Left lung (tissue), 14 donors: ENCODE data around the gene DIMT1. TPM values are rescaled to one million over a fixed set of nuclear protein-coding genes. Genes with fewer than 3 reads are reported as not detected.

Experiments
- ATAC-seq: fragments of 200-7000 bp; cut with Tn5 transposase; one replicate; pipeline ENCODE4 v1.9.1; 2020; ENCODE audit warnings: moderate library complexity
- DNase-seq, 4 donors: peaks; one replicate each; pipeline ENCODE4 v3.0.0-alpha.2; 2013 to 2020
- H3K27ac ChIP-seq, 2 donors: fragments of 200-600 bp; sonication (generic) in 1 of 2; one replicate each; pipeline versions ENCODE4 v1.5.0 to v1.8.0; 2020 to 2021
- H3K27me3 ChIP-seq, 2 donors: fragments of 200-600 bp; sonication (generic) in 1 of 2; one replicate each; pipeline versions ENCODE4 v1.5.0 to v1.8.0; 2020 to 2021
- H3K36me3 ChIP-seq, 2 donors: fragments of 200-600 bp; sonication (generic) in 1 of 2; one replicate each; pipeline versions ENCODE4 v1.5.0 to v1.8.0; 2020 to 2021
- H3K4me1 ChIP-seq, 2 donors: fragments of 200-600 bp; one replicate each; pipeline ENCODE4 v1.8.0; 2021
- H3K4me3 ChIP-seq, 2 donors: fragments of 200-600 bp; sonication (generic) in 1 of 2; one replicate each; pipeline versions ENCODE4 v1.5.0 to v1.8.0; 2020 to 2021; ENCODE audit warnings: mild to moderate bottlenecking in 1 of 2
- H3K9me3 ChIP-seq, 2 donors: fragments of 200-600 bp; sonication (generic) in 1 of 2; one replicate each; pipeline versions ENCODE4 v1.5.0 to v1.8.0; 2020 to 2021
- CTCF ChIP-seq, 2 donors: fragments of 200-600 bp; sonication (generic) in 1 of 2; IDR thresholded peaks; one replicate each; pipeline versions ENCODE4 v1.5.0 to v1.8.0; 2021; ENCODE audit warnings: antibody characterized with exemption in 2 of 2
- intact Hi-C, 2 donors: fragments of 100-400 bp; cut with DNase I; formaldehyde crosslinking; loops; one replicate each; pipeline versions ENCODE4 v1.11.2 to v1.14.2; 2022
- long read RNA-seq, 12 donors: library from polyadenylated mRNA in 2 of 12; unstranded in 2 of 12; transcript quantifications; one replicate each; pipeline ENCODE4 v2.0.0 and lab custom pipeline, GENCODE V29; 2019 to 2026
- polyA plus RNA-seq, 6 donors: library from polyadenylated mRNA; unstranded; fragments of 120-200 nt; gene quantifications; one replicate each; pipeline ENCODE4 v1.2.1, GENCODE V29; 2013; ENCODE audit not compliant: insufficient read length in 6 of 6
- total RNA-seq, 2 donors: library from RNA; stranded (reverse); fragmentation: NEBNext Ultra II Directional; extraction: Animal tissue kit (Norgen Biotek cat#: 25700); gene quantifications; one replicate each; pipeline ENCODE4 v1.2.1, GENCODE V29; 2021
- donor health status: DM: no; HTN: yes; CAD: no.
- donor health status: DM: no; HTN: no; CAD: no.

DIMT1 gene
- total RNA-seq (10 to 100 TPM; 19.7 to 28.4 TPM), polyA plus RNA-seq (10 to 100 TPM; 31.6 to 39.7 (median 36.7) TPM)
- long read RNA-seq, donor 1, partial matches to known transcripts, result 0 of 3 reads
- long read RNA-seq, donor 1, other reads (novel, unspliced or antisense), result 0 of 3 reads
- long read RNA-seq, donor 2, transcript DIMT1-201 (12 exons, 2,859 nt), result major isoform, 12 of 12 reads
- long read RNA-seq, donor 2, partial matches to known transcripts, result 0 of 12 reads
- long read RNA-seq, donor 2, other reads (novel, unspliced or antisense), result 0 of 12 reads
- long read RNA-seq, donor 3, transcript DIMT1-201 (12 exons, 2,859 nt), result major isoform, 9 of 10 reads
- long read RNA-seq, donor 3, partial matches to known transcripts, result 0 of 10 reads
- long read RNA-seq, donor 3, other reads (novel, unspliced or antisense), result 0 of 10 reads
- long read RNA-seq, donor 4, transcript DIMT1-201 (12 exons, 2,859 nt), result major isoform, 10 of 13 reads
- long read RNA-seq, donor 4, partial matches to known transcripts, result 1 of 13 reads
- long read RNA-seq, donor 4, other reads (novel, unspliced or antisense), result 1 of 13 reads
- long read RNA-seq, donor 5, transcript DIMT1-201 (12 exons, 2,859 nt), result major isoform, 6 of 6 reads
- long read RNA-seq, donor 5, partial matches to known transcripts, result 0 of 6 reads
- long read RNA-seq, donor 5, other reads (novel, unspliced or antisense), result 0 of 6 reads
- long read RNA-seq, donor 6, transcript DIMT1-201 (12 exons, 2,859 nt), result major isoform, 8 of 8 reads
- long read RNA-seq, donor 6, partial matches to known transcripts, result 0 of 8 reads
- long read RNA-seq, donor 6, other reads (novel, unspliced or antisense), result 0 of 8 reads
- long read RNA-seq, donor 7, partial matches to known transcripts, result 0 of 4 reads
- long read RNA-seq, donor 7, other reads (novel, unspliced or antisense), result 0 of 4 reads
- long read RNA-seq, donor 8, partial matches to known transcripts, result 0 of 4 reads
- long read RNA-seq, donor 8, other reads (novel, unspliced or antisense), result 0 of 4 reads
- long read RNA-seq, donor 9, result 0 reads
- long read RNA-seq, donor 10, transcript DIMT1-201 (12 exons, 2,859 nt), result major isoform, 6 of 9 reads
- long read RNA-seq, donor 10, partial matches to known transcripts, result 1 of 9 reads
- long read RNA-seq, donor 10, other reads (novel, unspliced or antisense), result 2 of 9 reads
- long read RNA-seq, donor 11, transcript DIMT1-201 (12 exons, 2,859 nt), result major isoform, 7 of 8 reads
- long read RNA-seq, donor 11, partial matches to known transcripts, result 0 of 8 reads
- long read RNA-seq, donor 11, other reads (novel, unspliced or antisense), result 0 of 8 reads
- long read RNA-seq, donor 12, transcript DIMT1-201 (12 exons, 2,859 nt), result major isoform, 8 of 16 reads
- long read RNA-seq, donor 12, partial matches to known transcripts, result 0 of 16 reads
- long read RNA-seq, donor 12, other reads (novel, unspliced or antisense), result 5 of 16 reads

- H3K9me3 ChIP-seq, result peaks cover 0 to 5% of the 10 kb centered on the region in 2 donors
- no peak for TF ChIP-seq CTCF (IDR thresholded peaks at IDR 0.05)
- peaks cover 3 to 19% of the 10 kb centered on the region in 2 donors for H3K4me1 ChIP-seq
- ATAC-seq, result peak; percentile 99
- peak within 1 kb of the TSS; percentile 95 to 96 for H3K27ac ChIP-seq
- H3K4me3 ChIP-seq, result peak within 1 kb of the TSS; percentile 86 to 88
- DNase-seq, result peak; percentile 95 to 97 (median 96)
- H3K36me3 ChIP-seq, result peaks cover 0 to 22% of the 10 kb centered on the region in 2 donors
- no peaks in the 10 kb centered on the region for H3K27me3 ChIP-seq
- intact Hi-C loops, result no loop called here
Measured at GRCh38 chr5:62403411-62404250, at the start of gene DIMT1. Gene DIMT1 (minus strand): TSS chr5:62403905. CDS start chr5:62403772, 133 bp downstream.

- DNase-seq (no peak), ATAC-seq (no peak)
- Histone ChIP-seq H3K27ac (no peak overlapping the region), H3K4me3 (no peak overlapping the region), H3K36me3 (peaks cover 0 to 21% of the 10 kb centered on the region in 2 donors), H3K27me3 (no peaks in the 10 kb centered on the region), H3K4me1 (no peaks in the 10 kb centered on the region), H3K9me3 (no peaks in the 10 kb centered on the region)
- intact Hi-C loops, result no loop called here
- TF ChIP-seq CTCF (IDR thresholded peaks at IDR 0.05), result no peak
Measured at GRCh38 chr5:62450259-62450658, 46.6 kb upstream of the DIMT1 start.

DNA sequence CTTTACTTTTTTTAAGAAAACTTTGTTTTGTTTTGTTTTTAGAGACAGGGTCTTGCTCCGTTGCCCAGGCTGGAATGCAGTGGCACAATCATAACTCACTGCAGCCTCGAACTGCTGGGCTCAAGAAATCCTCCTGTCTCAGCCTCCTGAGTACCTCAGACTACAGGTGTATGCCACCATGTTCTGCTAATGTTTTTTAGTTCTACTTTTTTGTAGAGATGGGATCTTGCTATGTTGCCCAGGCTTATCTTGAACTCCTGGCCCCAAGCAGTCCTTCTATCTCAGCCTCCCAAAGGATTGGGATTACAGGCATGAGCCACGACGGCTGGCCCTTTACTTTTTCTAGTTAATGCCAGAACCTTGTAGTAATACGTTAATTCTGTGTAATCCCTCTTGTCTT, 44.8 kb upstream of the DIMT1 start:
- ATAC-seq, result no peak
- H3K27ac ChIP-seq, result no peak overlapping the region

More for the DNA sequence above, 44.8 kb upstream of the DIMT1 start:
- no peaks in the 10 kb centered on the region for H3K27me3 ChIP-seq
- H3K9me3 ChIP-seq, result no peaks in the 10 kb centered on the region
- peaks cover 0 to 21% of the 10 kb centered on the region in 2 donors for H3K36me3 ChIP-seq
- intact Hi-C loops, result no loop called here
- TF ChIP-seq CTCF (IDR thresholded peaks at IDR 0.05), result no peak
- no peaks in the 10 kb centered on the region for H3K4me1 ChIP-seq
- DNase-seq, result no peak
- no peak overlapping the region for H3K4me3 ChIP-seq
